HFF-Myc (cell line): ENCODE results near the gene GPN2.
A peak's percentile ranks its signal among the peaks of the same experiment; 100 is the strongest.
"Not testable (repeated sequence)": the region's sequence is repeated elsewhere in the genome, so short reads cannot be mapped to it uniquely, and the experiment has no call there.

Experiments
- DNase-seq: peaks from one replicate; pipeline ENCODE4 v3.0.0-alpha.2; 2011; ENCODE audit warnings: low read depth; ENCODE audit errors: extremely low read depth
- H3K4me3 ChIP-seq: replicated peaks from 2 replicates; pipeline ENCODE4 v1.5.1; 2011; ENCODE audit warnings: low read depth, mild to moderate bottlenecking, control low read depth, low read length
- CTCF ChIP-seq: IDR thresholded peaks from 2 replicates; pipeline ENCODE4 v1.5.1; 2012; ENCODE audit warnings: mild to moderate bottlenecking, low read depth, low read length, control low read depth; ENCODE audit errors: missing control alignments

The GPN2 gene

GRCh38 chr1:26882696-26883463 lies 7.2 kb downstream of the GPN2 start:
- no peak for TF ChIP-seq CTCF
- no peak for DNase-seq
- no peak overlapping the region for H3K4me3 ChIP-seq

- not testable (repeated sequence) for H3K4me3 ChIP-seq, DNase-seq
These were observed 8.5 kb downstream of the GPN2 start for GRCh38 chr1:26881611-26882010.

DNA sequence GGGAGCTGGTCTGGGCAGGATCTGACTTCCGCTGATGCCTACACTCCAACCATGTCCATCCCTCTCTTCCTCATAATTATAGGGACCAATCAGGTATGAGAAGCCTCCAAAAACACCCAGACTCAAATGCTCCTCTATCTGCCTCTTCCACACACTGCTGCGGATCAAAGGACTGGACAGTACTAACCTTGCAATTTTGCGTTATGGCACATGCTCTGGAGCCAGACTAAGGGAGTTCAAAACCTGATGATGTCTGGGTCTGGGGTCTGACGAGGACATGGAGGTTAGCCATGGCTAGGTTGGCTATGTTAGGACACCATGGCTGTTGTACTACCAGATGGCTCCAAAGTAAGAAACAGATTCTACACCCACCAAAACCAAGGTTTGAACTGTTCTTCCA lies 10.3 kb downstream of the GPN2 start:
- TF ChIP-seq CTCF, result no peak
- DNase-seq, result no peak
- no peak overlapping the region for H3K4me3 ChIP-seq

DNA sequence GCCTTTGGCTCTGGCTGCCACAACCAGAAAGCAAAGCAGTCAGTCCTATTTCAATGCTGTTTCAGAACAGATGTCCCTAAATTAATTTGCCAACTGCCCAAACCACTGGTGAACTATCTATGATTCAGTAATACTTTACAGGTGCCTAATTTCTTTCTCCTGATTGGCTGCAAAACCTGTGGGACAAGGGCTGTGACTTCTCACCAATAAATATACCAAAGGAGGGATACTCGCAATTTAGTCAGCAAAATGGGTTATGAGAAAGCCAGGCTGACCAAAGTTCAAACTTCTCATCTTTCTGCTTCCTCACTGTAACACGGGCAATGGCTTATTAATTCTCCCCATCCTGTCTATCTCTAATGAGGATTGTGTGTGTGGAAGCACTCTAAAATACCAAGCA lies 12.8 kb downstream of the GPN2 start:
- H3K4me3 ChIP-seq, result no peak overlapping the region
- DNase-seq, result no peak
- no peak for TF ChIP-seq CTCF

GRCh38 chr1:26874896-26875295 lies 15.2 kb downstream of the GPN2 start:
- no peak for DNase-seq
- no peak for TF ChIP-seq CTCF
- H3K4me3 ChIP-seq, result no peak overlapping the region

- H3K4me3 ChIP-seq, DNase-seq: not testable (repeated sequence)
These were observed 17.0 kb downstream of the GPN2 start for GRCh38 chr1:26873097-26873496.

DNA sequence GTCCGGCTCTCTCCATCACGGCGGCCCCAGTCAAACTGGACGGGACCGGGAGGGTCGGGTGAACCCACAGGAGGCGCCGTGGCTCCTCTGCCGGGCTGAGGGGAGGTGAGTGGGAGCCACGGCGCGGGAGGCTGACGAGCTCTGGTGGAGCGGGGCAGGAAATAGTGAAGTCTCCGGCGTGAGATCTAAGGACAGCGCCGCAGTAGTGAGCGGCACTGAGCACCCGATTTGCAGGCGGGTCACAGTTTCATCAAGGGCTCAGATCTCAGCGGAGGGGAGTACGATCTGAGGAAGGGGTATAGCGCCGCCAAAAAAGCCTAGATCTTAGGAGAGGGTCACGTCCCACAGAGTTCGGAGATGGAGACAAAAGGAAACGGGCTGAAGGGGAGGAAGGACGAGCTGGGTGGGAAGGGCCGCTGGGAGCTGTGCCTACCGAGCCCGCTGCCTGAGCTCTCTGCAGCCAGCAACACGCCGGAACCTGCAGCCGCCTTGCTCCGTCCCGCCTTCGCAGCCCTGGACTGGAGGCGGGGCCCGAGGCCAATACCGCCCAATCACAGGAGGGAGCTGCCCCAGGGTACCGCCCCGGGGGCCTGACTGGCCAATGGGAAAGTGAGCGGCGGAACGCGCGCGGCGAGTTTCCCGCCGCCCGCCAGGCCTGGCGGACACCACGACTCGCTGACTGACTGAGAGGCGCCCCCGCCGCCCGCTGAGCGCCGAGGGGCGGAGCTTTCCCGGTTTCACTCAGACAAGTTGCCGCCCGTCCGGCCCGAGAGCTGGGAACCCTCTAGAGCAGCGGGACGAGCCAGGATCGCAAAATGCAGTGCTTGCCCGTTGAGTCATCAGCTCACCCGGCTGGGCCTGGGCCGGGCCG lies 25.2 kb downstream of the GPN2 start:
- H3K4me3 ChIP-seq, result peak overlapping the region; percentile 59
- DNase-seq, result peak; percentile 84
- TF ChIP-seq CTCF, result no peak
